Endothelial cell of umbilical vein (primary cell): Measurements from ENCODE around the gene PIEZO2. TPM values are rescaled to one million over a fixed set of nuclear protein-coding genes. Genes with fewer than 3 reads are reported as not detected.

Experiments used
- BruUV-seq: library from RNA; stranded (reverse); fragments of 400-500 nt; replicated peaks from 2 replicates; lab custom pipeline; 2021; lab: Mats Ljungman, UMichigan
- CTCF ChIA-PET: fragments of 300-600, 350-600 bp; sonication (Branson Sonifier 250); formaldehyde crosslinking; loops from one replicate; lab custom pipeline; 2021; ENCODE audit warnings: antibody characterized with exemption, inconsistent platforms; lab: Charles Lee
- POLR2A ChIA-PET: fragments of 300-600, 350-600 bp; sonication (Branson Sonifier 250); formaldehyde crosslinking; loops from one replicate; lab custom pipeline; 2021; ENCODE audit warnings: antibody characterized with exemption, inconsistent platforms; lab: Charles Lee
- DNase-seq: peaks from one replicate; pipeline ENCODE4 v3.0.0-alpha.2; 2011; ENCODE audit warnings: low read depth, low spot score
- FAIRE-seq: peaks from 2 replicates; lab custom pipeline; 2011; peaks lifted over from hg19 to GRCh38; lab: Jason Lieb, UNC
- H2AFZ ChIP-seq: 2 replicates; pipeline ENCODE4 v1.6.0; 2012; ENCODE audit warnings: low read depth, low read length, control low read depth, inconsistent platforms
- H3K27ac ChIP-seq: 2 replicates; pipeline ENCODE4 v1.5.1; 2011; ENCODE audit warnings: low read depth, mild to moderate bottlenecking, control low read depth, low read length, moderate library complexity; ENCODE audit not compliant: insufficient read depth
- H3K27me3 ChIP-seq, 2 experiments: 2 replicates each; pipeline versions ENCODE4 v1.6.0 to v1.6.1; 2011; ENCODE audit warnings: low read length in 2 of 2, mixed read lengths in 1 of 2; ENCODE audit not compliant: control insufficient read depth in 2 of 2, insufficient read depth in 2 of 2
- H3K36me3 ChIP-seq, 2 experiments: 2 replicates in 1 of 2; 3 replicates in 1 of 2; pipeline ENCODE4 v1.5.1; 2011; ENCODE audit warnings: low read length in 2 of 2, mild to moderate bottlenecking in 1 of 2, moderate library complexity in 1 of 2; ENCODE audit not compliant: control insufficient read depth in 2 of 2, insufficient read depth in 2 of 2; ENCODE audit errors: extremely low read depth in 1 of 2
- H3K4me1 ChIP-seq: 3 replicates; pipeline ENCODE4 v1.5.1; 2011; ENCODE audit warnings: mild to moderate bottlenecking, low read length; ENCODE audit not compliant: control insufficient read depth, insufficient read depth; ENCODE audit errors: extremely low read depth
- H3K4me2 ChIP-seq: 2 replicates; pipeline ENCODE4 v1.6.1; 2011; ENCODE audit warnings: low read length, control low read depth, mixed read lengths; ENCODE audit not compliant: insufficient read depth
- H3K4me3 ChIP-seq, 3 experiments: fragments of 200-600 bp in 1 of 3; sonication (generic), shearing (Covaris generic) in 1 of 3; replicated peaks in 1 of 3; 2 replicates each; pipeline ENCODE4 v1.5.1; 2011 to 2016; ENCODE audit warnings: control low read depth in 3 of 3, low read length in 3 of 3, mild to moderate bottlenecking in 2 of 3, inconsistent platforms in 1 of 3, low read depth in 1 of 3, moderate library complexity in 1 of 3; ENCODE audit not compliant: insufficient read depth in 1 of 3
- H3K79me2 ChIP-seq: 2 replicates; pipeline ENCODE4 v1.6.0; 2012; ENCODE audit warnings: low read length, inconsistent platforms; ENCODE audit not compliant: control insufficient read depth, insufficient read depth
- H3K9ac ChIP-seq: replicated peaks from 2 replicates; pipeline ENCODE3; 2011; ENCODE audit warnings: low read length, control low read depth; ENCODE audit not compliant: insufficient read depth; ENCODE audit errors: extremely low read depth
- H3K9me1 ChIP-seq: replicated peaks from 3 replicates; pipeline ENCODE4 v1.6.0; 2011; ENCODE audit warnings: mild to moderate bottlenecking, low read length; ENCODE audit not compliant: control insufficient read depth, insufficient read depth; ENCODE audit errors: extremely low read depth
- H3K9me3 ChIP-seq: replicated peaks from 2 replicates; pipeline ENCODE4 v1.5.1; 2012; ENCODE audit warnings: low read length, inconsistent platforms; ENCODE audit not compliant: control insufficient read depth, insufficient read depth
- H4K20me1 ChIP-seq: replicated peaks from 2 replicates; pipeline ENCODE3; 2011; ENCODE audit warnings: mild to moderate bottlenecking, low read length; ENCODE audit not compliant: control insufficient read depth, insufficient read depth; ENCODE audit errors: extremely low read depth
- CTCF ChIP-seq, 2 donors: IDR thresholded peaks; 1 replicate in 1 of 2; 2 replicates in 1 of 2; pipeline ENCODE4 v1.5.1; 2011; ENCODE audit warnings: low read length in 2 of 2, mild to moderate bottlenecking in 2 of 2, moderate library complexity in 2 of 2, control low read depth in 1 of 2, inconsistent platforms in 1 of 2, low read depth in 1 of 2; ENCODE audit not compliant: insufficient read depth in 1 of 2; ENCODE audit errors: extremely low read depth in 1 of 2
- EZH2 ChIP-seq: IDR thresholded peaks from 2 replicates; pipeline ENCODE4 v1.6.1; 2012; ENCODE audit warnings: borderline replicate concordance, low read depth, mild to moderate bottlenecking, moderate library complexity, low read length, inconsistent platforms; ENCODE audit not compliant: severe bottlenecking
- GATA2 ChIP-seq: IDR thresholded peaks from 2 replicates; pipeline ENCODE4 v1.7.0; 2011; ENCODE audit warnings: low read depth, mild to moderate bottlenecking, moderate library complexity, mixed read lengths, low read length; ENCODE audit not compliant: insufficient read length, insufficient read depth
- JUN ChIP-seq: IDR thresholded peaks from 2 replicates; pipeline ENCODE4 v1.6.1; 2011; ENCODE audit warnings: borderline replicate concordance, low read depth; ENCODE audit not compliant: insufficient read length, insufficient read depth
- MAX ChIP-seq: IDR thresholded peaks from 2 replicates; pipeline ENCODE4 v1.6.1; 2011; ENCODE audit not compliant: insufficient read depth, insufficient read length
- MYC ChIP-seq: IDR thresholded peaks from one replicate; pipeline ENCODE4 v1.6.1; 2011; ENCODE audit warnings: mild to moderate bottlenecking, low read depth, low read length
- POLR2AphosphoS5 ChIP-seq: IDR thresholded peaks from 2 replicates; pipeline ENCODE4 v1.6.1; 2012; ENCODE audit warnings: low read depth, mild to moderate bottlenecking, control low read depth, low read length, moderate library complexity; ENCODE audit not compliant: insufficient read depth
- dilution Hi-C: fragments of 300-500 bp; cut with MboI; formaldehyde crosslinking; loops from one replicate; pipeline ENCODE4 v1.15.0; 2019; ENCODE audit warnings: low sequenced_read_pairs; ENCODE audit not compliant: extremely low pct_ligation_motif_present
- intact Hi-C: fragments of 100-400 bp; cut with micrococcal nuclease; formaldehyde crosslinking; loops from one replicate; pipeline ENCODE4 v1.10.0; 2022
- polyA plus RNA-seq, 4 experiments: library from polyadenylated mRNA; depleted of rRNA in 3 of 4; stranded (reverse) in 3 of 4; unstranded in 1 of 4; fragments of >200 nt; gene quantifications; 2 replicates each; pipeline versions ENCODE4 v1.2.1 to v1.2.3, GENCODE V29; 2011 to 2012; ENCODE audit warnings: missing spikeins in 1 of 4
- total RNA-seq: library from RNA; stranded (reverse); gene quantifications from 2 replicates; pipeline ENCODE4 v1.2.3, GENCODE V29; 2021

The PIEZO2 gene
- total and polyA plus RNA-seq, 2 donors (not counting 3 experiments of a cell fraction or from before 2014, with no cell fraction given) = 1.7 to 11.2 TPM

GRCh38 chr18:10751653-10752052, 397.7 kb downstream of the PIEZO2 start:
- CTCF ChIA-PET = no interaction called here
- intact Hi-C loops (no loop called here), dilution Hi-C loops (no loop called here)
- POLR2A ChIA-PET = no interaction called here
- H3K9me1 ChIP-seq = no peaks in the 10 kb centered on the region
- no peaks in the 10 kb centered on the region for H3K27me3 ChIP-seq
- H2AFZ ChIP-seq = no peak overlapping the region
- H3K4me3 ChIP-seq = no peak overlapping the region
- no peaks in the 10 kb centered on the region for H3K36me3 ChIP-seq
- no TSS peak for BruUV-seq
- no peak for FAIRE-seq
- no peaks in the 10 kb centered on the region for H4K20me1 ChIP-seq
- TF ChIP-seq JUN (no peak), MYC (no peak), MAX (no peak), POLR2AphosphoS5 (no peak), EZH2 (no peak), CTCF (IDR thresholded peaks at IDR 0.05; ENCODE audit: extremely low read depth in 1 of 2, insufficient read depth in 1 of 2, low read depth in 1 of 2, low read length in 2 of 2) (no peak), GATA2 (no peak)
- H3K4me2 ChIP-seq = no peak overlapping the region
- no peak overlapping the region for H3K27ac ChIP-seq
- no peak overlapping the region for H3K9ac ChIP-seq
- H3K4me1 ChIP-seq = no peaks in the 10 kb centered on the region
- no peaks in the 10 kb centered on the region for H3K9me3 ChIP-seq
- no peak for DNase-seq
- no peaks in the 10 kb centered on the region for H3K79me2 ChIP-seq
